Prostate gland (tissue), 2 donors: ENCODE measurements around the gene DOK3.

Source experiments
- POLR2A ChIP-seq: fragments of 450-650 bp; IDR thresholded peaks from one replicate; pipeline ENCODE4 v1.6.1; 2016; ENCODE audit warnings: antibody characterized with exemption, mild to moderate bottlenecking
- TF ChIP-seq, protein P1 (sequence below), 4 experiments: fragments of 200-600 bp in 2 of 4; fragments of 450-650 bp in 2 of 4; sonication (generic) in 2 of 4; IDR thresholded peaks; 1 replicate in 3 of 4; 2 replicates in 1 of 4; pipeline ENCODE4 v1.5.1; 2016 to 2019; ENCODE audit warnings: antibody characterized with exemption in 4 of 4, mild to moderate bottlenecking in 2 of 4, moderate library complexity in 2 of 4

DNA sequence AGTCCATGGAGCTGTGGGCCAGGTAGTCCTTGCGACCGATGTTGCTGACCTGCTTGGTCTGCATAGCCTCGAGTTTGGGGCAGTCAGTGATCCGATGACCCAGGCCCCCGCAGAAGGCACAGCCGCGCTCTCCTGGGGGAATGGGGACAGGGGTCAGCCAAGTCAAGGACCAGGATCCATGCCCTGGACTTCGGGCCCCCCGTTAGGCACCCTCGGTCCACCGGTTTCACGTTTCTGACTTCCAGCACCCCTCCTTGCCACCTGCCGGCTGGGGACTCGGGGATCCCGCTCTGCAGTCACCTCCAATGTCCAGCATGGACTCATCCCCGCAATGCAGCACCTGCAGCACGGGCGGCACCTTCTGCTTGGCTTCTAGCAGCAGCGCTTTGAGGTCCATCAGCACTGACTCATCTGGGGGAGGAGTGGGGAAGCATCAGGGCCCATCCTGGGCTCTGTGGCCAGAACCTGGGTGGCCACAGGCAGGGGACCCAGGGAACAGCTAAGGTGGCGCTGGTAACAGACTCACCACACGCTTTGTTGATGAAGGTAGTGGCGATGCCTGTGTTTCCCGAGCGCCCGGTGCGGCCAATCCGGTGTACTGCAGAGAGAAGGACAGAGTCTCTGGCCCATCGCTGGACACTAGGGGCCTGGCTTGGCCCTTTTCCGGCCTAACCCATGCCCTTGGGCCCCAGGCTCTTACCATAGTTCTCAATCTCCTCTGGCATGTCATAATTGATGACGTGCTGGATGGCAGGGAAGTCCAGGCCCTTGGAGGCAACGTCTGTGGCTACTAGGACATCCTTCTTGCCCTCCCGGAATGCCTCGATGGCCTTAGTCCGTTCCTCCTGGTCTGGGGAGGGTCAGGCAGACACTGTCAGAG, 2.4 kb upstream of the DOK3 start:
- TF ChIP-seq, protein P1, sequence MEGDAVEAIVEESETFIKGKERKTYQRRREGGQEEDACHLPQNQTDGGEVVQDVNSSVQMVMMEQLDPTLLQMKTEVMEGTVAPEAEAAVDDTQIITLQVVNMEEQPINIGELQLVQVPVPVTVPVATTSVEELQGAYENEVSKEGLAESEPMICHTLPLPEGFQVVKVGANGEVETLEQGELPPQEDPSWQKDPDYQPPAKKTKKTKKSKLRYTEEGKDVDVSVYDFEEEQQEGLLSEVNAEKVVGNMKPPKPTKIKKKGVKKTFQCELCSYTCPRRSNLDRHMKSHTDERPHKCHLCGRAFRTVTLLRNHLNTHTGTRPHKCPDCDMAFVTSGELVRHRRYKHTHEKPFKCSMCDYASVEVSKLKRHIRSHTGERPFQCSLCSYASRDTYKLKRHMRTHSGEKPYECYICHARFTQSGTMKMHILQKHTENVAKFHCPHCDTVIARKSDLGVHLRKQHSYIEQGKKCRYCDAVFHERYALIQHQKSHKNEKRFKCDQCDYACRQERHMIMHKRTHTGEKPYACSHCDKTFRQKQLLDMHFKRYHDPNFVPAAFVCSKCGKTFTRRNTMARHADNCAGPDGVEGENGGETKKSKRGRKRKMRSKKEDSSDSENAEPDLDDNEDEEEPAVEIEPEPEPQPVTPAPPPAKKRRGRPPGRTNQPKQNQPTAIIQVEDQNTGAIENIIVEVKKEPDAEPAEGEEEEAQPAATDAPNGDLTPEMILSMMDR (IDR thresholded peaks at IDR 0.05), result no peak
- TF ChIP-seq POLR2A, result no peak
